MM.1S (cell line): ENCODE data around the gene SFMBT1.

ENCODE experiments used
- EZH2 ChIP-seq: fragments of 300-600 bp; sonication (generic); optimal IDR thresholded peaks from 2 replicates; pipeline ENCODE3; 2017; ENCODE audit warnings: low read depth, mild to moderate bottlenecking, antibody characterized with exemption, low read length, mixed read lengths
- EZH2phosphoT487 ChIP-seq: fragments of 300-600 bp; sonication (generic); IDR thresholded peaks from 2 replicates; pipeline ENCODE4 v1.6.1; 2018; ENCODE audit warnings: antibody characterized with exemption, low read length
- TF ChIP-seq, protein P1 (sequence below): fragments of 300-600 bp; sonication (generic); IDR thresholded peaks from 2 replicates; pipeline ENCODE4 v1.5.1; 2016; ENCODE audit warnings: antibody characterized with exemption, low read length, mixed read lengths

GRCh38 chr3:52915294-52915693 is 130.6 kb downstream of the SFMBT1 start:
- TF ChIP-seq, protein P1, sequence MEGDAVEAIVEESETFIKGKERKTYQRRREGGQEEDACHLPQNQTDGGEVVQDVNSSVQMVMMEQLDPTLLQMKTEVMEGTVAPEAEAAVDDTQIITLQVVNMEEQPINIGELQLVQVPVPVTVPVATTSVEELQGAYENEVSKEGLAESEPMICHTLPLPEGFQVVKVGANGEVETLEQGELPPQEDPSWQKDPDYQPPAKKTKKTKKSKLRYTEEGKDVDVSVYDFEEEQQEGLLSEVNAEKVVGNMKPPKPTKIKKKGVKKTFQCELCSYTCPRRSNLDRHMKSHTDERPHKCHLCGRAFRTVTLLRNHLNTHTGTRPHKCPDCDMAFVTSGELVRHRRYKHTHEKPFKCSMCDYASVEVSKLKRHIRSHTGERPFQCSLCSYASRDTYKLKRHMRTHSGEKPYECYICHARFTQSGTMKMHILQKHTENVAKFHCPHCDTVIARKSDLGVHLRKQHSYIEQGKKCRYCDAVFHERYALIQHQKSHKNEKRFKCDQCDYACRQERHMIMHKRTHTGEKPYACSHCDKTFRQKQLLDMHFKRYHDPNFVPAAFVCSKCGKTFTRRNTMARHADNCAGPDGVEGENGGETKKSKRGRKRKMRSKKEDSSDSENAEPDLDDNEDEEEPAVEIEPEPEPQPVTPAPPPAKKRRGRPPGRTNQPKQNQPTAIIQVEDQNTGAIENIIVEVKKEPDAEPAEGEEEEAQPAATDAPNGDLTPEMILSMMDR = no peak
- no peak for TF ChIP-seq EZH2
- TF ChIP-seq EZH2phosphoT487 = no peak
